ENCODE measurements around the gene CD79A.
"Not testable (repeated sequence)": the region's sequence is repeated elsewhere in the genome, so short reads cannot be mapped to it uniquely, and the experiment has no call there.

Gene CD79A

GRCh38 chr19:41910992-41911888 lies 34.2 kb downstream of the CD79A start:
- ChIA-PET POLR2A (interaction anchor here (0.6 kb wide), 2 partner anchors 21 to 40 kb away, joined by 4 to 8 read pairs; no protein-coding TSS in a partner anchor), CTCF (interaction anchor here (1.0 to 1.2 kb wide), 3 partner anchors 10 to 52 kb away, joined by 3 to 4 read pairs (median 3); partner anchors contain the start of gene RPS19)
- no peak for TF ChIP-seq CTCF (IDR thresholded peaks at IDR 0.05; ENCODE audit: control extremely low read depth, extremely low read depth, low read depth, missing control alignments)
- no peak for DNase-seq (ENCODE audit: extremely low spot score)

GRCh38 chr19:41911889-41912731 lies 35.0 kb downstream of the CD79A start:
- TF ChIP-seq CTCF (IDR thresholded peaks at IDR 0.05; ENCODE audit: control extremely low read depth, extremely low read depth, low read depth, missing control alignments), result no peak
- POLR2A ChIA-PET, result interaction anchor here (0.6 kb wide), 1 partner anchor 22 kb away, joined by 4 read pairs; no protein-coding TSS in a partner anchor
- CTCF ChIA-PET, result interaction anchor here (1.0 to 1.2 kb wide), 3 partner anchors 11 to 53 kb away, joined by 3 to 4 read pairs (median 3); partner anchors contain the start of gene RPS19
- DNase-seq (ENCODE audit: extremely low spot score), result no peak

- ChIA-PET POLR2A (no interaction called here), CTCF (no interaction called here)
- TF ChIP-seq CTCF (IDR thresholded peaks at IDR 0.05; ENCODE audit: control extremely low read depth, extremely low read depth, low read depth, missing control alignments), result no peak
- DNase-seq (ENCODE audit: extremely low spot score), result no peak
Measured at GRCh38 chr19:41912899-41913537, 35.9 kb downstream of the CD79A start.

GRCh38 chr19:41913538-41914423 lies 36.7 kb downstream of the CD79A start:
- ChIA-PET POLR2A (no interaction called here), CTCF (no interaction called here)
- no peak for TF ChIP-seq CTCF (IDR thresholded peaks at IDR 0.05; ENCODE audit: control extremely low read depth, extremely low read depth, low read depth, missing control alignments)
- no peak for DNase-seq (ENCODE audit: extremely low spot score)

GRCh38 chr19:41914424-41914834 lies 37.4 kb downstream of the CD79A start:
- DNase-seq (ENCODE audit: extremely low spot score); POLR2A ChIA-PET; CTCF ChIA-PET: not testable (repeated sequence)

GRCh38 chr19:41915021-41915775 lies 38.1 kb downstream of the CD79A start:
- CTCF ChIA-PET, result no interaction called here
- POLR2A ChIA-PET, result no interaction called here
- no peak for DNase-seq (ENCODE audit: extremely low spot score)
- no peak for TF ChIP-seq CTCF (IDR thresholded peaks at IDR 0.05; ENCODE audit: control extremely low read depth, extremely low read depth, low read depth, missing control alignments)
